Mesodermal cell (in vitro differentiated cells): ENCODE measurements around the gene NIPAL3.
"Not testable (repeated sequence)": the region's sequence is repeated elsewhere in the genome, so short reads cannot be mapped to it uniquely, and the experiment has no call there.

Experiments
- H3K27ac ChIP-seq: 2 replicates; pipeline ENCODE4 v1.7.0; 2013; ENCODE audit warnings: mild to moderate bottlenecking, low read depth, low read length, moderate library complexity; ENCODE audit not compliant: severe bottlenecking
- H3K36me3 ChIP-seq: 2 replicates; pipeline ENCODE4 v1.7.1; 2013; ENCODE audit warnings: mild to moderate bottlenecking, low read length, moderate library complexity; ENCODE audit not compliant: control insufficient read depth, insufficient read depth
- H3K4me1 ChIP-seq: one replicate; pipeline ENCODE4 v1.7.1; 2013; ENCODE audit warnings: mild to moderate bottlenecking, low read length; ENCODE audit not compliant: insufficient read depth, control insufficient read depth, poor library complexity, severe bottlenecking
- H3K4me3 ChIP-seq: 2 replicates; pipeline ENCODE4 v1.7.0; 2013; ENCODE audit warnings: low read length, control low read depth, mild to moderate bottlenecking; ENCODE audit not compliant: insufficient read depth, poor library complexity, severe bottlenecking; ENCODE audit errors: extremely low read depth
- H3K9me3 ChIP-seq: 2 replicates; pipeline ENCODE4 v1.7.1; 2013; ENCODE audit warnings: mild to moderate bottlenecking, low read length, moderate library complexity; ENCODE audit not compliant: control insufficient read depth
- WGBS, 2 experiments: methylation state at CpG; one replicate each; pipeline ENCODE4 v1.1.5; 2013; ENCODE audit warnings: missing lambda C conversion rate in 2 of 2; ENCODE audit not compliant: insufficient coverage in 2 of 2; 5-methylcytosine and 5-hydroxymethylcytosine counted together

The NIPAL3 gene

DNA sequence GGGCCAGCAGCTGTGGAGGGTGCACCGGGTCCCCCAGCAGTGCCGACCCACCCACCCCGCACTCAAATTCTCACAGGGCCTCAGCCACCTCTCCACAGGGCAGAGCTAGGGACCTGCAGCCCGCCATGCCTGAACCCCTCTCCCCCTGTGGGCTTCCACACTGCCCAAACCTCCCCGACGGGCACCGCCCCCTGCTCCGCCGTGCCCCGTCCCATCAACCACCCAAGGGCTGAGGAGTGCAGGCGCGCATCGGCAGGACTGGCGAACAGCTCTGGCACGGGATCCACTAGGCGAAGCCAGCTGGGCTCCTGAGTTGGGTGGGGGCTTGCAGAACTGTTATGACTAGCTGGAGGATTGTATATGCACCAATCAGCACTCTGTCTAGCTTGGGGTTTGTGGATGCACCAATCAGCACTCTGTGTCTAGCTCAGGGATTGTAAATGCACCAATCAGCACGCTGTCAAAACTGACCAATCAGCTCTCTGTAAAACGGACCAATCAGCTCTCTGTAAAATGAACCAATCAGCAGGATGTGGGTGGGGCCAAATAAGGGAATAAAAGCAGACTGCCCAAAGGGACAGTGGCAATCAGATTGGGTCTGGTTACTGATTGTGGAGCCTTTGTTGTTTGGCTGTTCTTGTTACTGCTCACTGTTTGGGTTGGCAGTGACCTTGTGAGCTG, 74.6 kb downstream of the NIPAL3 start:
- WGBS, 2 experiments, result 97 to 98% methylated on average over 13 to 16 of the region's 18 CpGs
- no peaks in the 10 kb centered on the region for H3K36me3 ChIP-seq
- peaks cover 15% of the 10 kb centered on the region for H3K9me3 ChIP-seq
- H3K27ac ChIP-seq, result no peak overlapping the region
- no peak overlapping the region for H3K4me3 ChIP-seq
- H3K4me1 ChIP-seq, result no peaks in the 10 kb centered on the region

DNA sequence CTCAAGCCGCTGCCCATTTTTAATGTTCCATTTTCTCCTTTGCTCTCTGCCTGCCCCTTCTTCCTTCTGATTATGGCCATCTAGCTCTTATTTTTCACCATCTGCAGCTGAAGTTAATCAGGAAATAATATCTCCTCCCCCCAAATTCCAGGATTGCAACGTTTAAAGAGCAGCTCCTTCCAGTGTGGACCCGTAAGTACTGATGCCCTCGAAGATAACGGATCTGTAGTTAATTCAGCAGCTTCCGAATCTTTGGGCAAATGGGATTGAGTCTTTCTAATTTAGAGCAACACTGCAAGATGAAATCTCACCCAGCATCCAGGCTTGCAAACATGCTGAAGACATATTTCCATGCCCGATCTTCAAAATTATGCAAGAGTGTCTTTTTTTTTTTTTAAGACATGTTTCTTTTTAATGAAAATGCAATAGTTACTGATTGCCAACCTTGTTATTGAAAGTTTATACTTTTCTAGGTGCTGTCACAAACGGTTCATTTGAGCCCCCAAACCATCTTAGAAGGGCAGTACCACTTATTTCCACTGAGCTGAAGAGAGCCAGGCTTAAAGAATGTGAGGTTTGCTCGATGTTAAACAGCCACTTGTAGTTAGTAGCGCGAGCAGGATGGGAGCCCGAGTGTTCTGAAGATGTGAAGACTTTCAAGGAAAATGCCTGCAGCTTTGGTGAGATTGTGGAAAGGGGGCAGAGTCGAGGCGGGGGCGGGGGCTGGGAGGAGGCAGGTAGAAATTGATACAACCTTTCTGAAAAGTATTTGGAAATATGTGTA, 76.2 kb downstream of the NIPAL3 start:
- no peak overlapping the region for H3K27ac ChIP-seq
- H3K4me1 ChIP-seq, result no peaks in the 10 kb centered on the region
- H3K9me3 ChIP-seq, result peaks cover 15% of the 10 kb centered on the region
- no peak overlapping the region for H3K4me3 ChIP-seq
- 78 to 80% methylated on average over 10 to 11 of the region's 15 CpGs for WGBS, 2 experiments
- H3K36me3 ChIP-seq, result no peaks in the 10 kb centered on the region

DNA sequence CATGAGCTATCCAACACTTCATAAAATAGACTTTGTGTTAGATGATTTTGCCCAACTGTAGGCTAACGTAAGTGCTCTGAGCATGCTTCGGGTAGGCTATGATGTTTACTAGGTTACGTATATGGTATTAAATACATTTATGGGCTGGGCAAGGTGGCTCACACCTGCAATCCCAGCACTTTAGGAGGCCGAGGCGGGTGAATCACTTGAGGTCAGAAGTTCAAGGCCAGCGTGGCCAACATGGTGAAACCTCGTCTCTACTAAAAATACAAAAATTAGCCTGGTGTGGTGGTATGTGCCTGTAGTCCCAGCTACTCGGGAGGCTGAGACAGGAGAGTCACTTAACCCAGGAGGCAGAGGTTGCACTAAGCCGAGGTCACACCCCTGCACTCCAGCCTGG, 77.3 kb downstream of the NIPAL3 start:
- not testable (repeated sequence) for H3K36me3 ChIP-seq, H3K4me1 ChIP-seq, H3K4me3 ChIP-seq, H3K27ac ChIP-seq
- peaks cover 15% of the 10 kb centered on the region for H3K9me3 ChIP-seq
- whole genome bisulfite sequencing, 2 experiments, result 81 to 100% methylated on average over 1 to 4 of the region's 9 CpGs

- Histone ChIP-seq H3K9me3 (peaks cover 15% of the 10 kb centered on the region), H3K36me3 (no peaks in the 10 kb centered on the region), H3K27ac (no peak overlapping the region), H3K4me3 (no peak overlapping the region), H3K4me1 (no peaks in the 10 kb centered on the region)
- WGBS, 2 experiments, result 98 to 100% methylated on average over 3 of the region's 3 CpGs
These were observed 78.2 kb downstream of the NIPAL3 start for GRCh38 chr1:24493785-24494184.

DNA sequence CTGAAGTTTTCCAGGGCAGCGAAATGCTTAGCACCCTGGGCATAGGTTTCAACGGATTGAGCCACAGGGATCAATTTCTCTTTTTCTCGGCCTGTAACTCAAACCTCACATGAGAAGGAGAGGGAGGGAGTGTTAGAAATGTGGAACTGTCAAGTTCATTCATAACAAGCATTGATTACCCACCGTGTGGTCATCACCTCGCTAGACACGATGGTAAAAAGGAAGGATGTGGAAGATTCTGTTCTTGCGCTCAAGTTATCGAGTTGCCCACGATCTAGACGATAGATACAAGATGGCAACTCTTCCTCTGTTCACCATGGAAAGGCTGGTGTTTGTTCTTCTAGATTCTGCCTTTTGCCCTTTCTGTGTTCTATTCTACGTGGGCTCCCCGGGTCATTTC, 83.0 kb downstream of the NIPAL3 start:
- no peak overlapping the region for H3K27ac ChIP-seq
- H3K9me3 ChIP-seq, result no peaks in the 10 kb centered on the region
- 87 to 92% methylated on average over 10 of the region's 12 CpGs for WGBS, 2 experiments
- no peak overlapping the region for H3K4me3 ChIP-seq
- no peaks in the 10 kb centered on the region for H3K36me3 ChIP-seq
- H3K4me1 ChIP-seq, result peaks cover 4% of the 10 kb centered on the region

- WGBS, 2 experiments, result 98 to 100% methylated on average over 4 to 5 of the region's 5 CpGs
- Histone ChIP-seq H3K27ac (no peak overlapping the region), H3K4me3 (no peak overlapping the region), H3K9me3 (no peaks in the 10 kb centered on the region), H3K4me1 (peaks cover 11% of the 10 kb centered on the region), H3K36me3 (no peaks in the 10 kb centered on the region)
These were observed 84.9 kb downstream of the NIPAL3 start for GRCh38 chr1:24500448-24501048.

GRCh38 chr1:24501371-24502064, 85.9 kb downstream of the NIPAL3 start:
- WGBS, 2 experiments, result 80 to 81% methylated on average over 10 to 14 of the region's 16 CpGs
- Histone ChIP-seq H3K9me3 (no peaks in the 10 kb centered on the region), H3K27ac (no peak overlapping the region), H3K4me1 (peaks cover 11% of the 10 kb centered on the region), H3K4me3 (peak overlapping the region; percentile 62), H3K36me3 (no peaks in the 10 kb centered on the region)

DNA sequence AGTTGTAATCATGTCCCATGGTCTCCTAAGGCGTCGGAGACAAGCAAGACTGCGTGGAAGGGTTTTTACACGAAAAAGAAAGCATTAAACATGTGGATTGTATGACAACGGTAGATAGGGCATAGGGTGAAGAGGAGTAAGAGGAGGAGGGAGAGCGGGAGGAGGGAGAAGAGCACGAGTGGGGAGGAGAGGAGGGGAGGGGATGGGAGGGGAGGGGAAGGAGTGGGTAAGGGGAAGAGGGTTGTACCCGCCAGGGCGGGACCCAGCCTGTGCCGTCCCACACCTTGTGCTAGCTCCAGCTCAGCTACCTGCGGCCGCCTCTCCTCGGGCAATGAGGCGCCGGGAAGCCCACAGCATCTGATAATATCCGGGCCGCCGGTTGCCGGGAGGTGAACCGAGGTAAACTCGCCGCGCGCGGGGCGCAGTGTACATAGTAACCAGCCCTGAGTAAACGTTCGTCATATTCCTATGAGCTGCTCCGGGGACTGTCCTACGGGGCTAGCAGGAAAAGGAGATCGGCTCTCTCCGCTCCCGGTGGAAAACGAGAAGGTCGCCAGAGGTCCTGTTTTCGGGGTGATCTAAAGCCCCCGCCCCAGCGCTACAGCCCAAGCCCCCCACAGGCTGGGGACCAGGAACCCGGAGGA, 86.6 kb downstream of the NIPAL3 start:
- Histone ChIP-seq H3K36me3 (no peaks in the 10 kb centered on the region), H3K4me1 (peaks cover 11% of the 10 kb centered on the region), H3K4me3 (peak overlapping the region; percentile 62), H3K27ac (no peak overlapping the region), H3K9me3 (no peaks in the 10 kb centered on the region)
- 9% methylated on average over 29 to 34 of the region's 39 CpGs for WGBS, 2 experiments

- peak within 1 kb of the TSS; percentile 62 for H3K4me3 ChIP-seq
- WGBS, 2 experiments, result 0 to 1% methylated on average over 27 to 31 of the region's 53 CpGs
- peaks cover 11% of the 10 kb centered on the region for H3K4me1 ChIP-seq
- no peak within 1 kb of the TSS for H3K27ac ChIP-seq
- no peaks in the 10 kb centered on the region for H3K36me3 ChIP-seq
- H3K9me3 ChIP-seq, result no peaks in the 10 kb centered on the region
These were observed 87.1 kb downstream of the NIPAL3 start, which contains the start of gene RCAN3 for GRCh38 chr1:24502709-24503058. RCAN3 (plus strand) TSS chr1:24502836; CDS start chr1:24514373, 11,537 bp downstream.

- H3K27ac ChIP-seq, result no peak overlapping the region
- H3K4me1 ChIP-seq, result peaks cover 11% of the 10 kb centered on the region
- no peaks in the 10 kb centered on the region for H3K36me3 ChIP-seq
- peak overlapping the region; percentile 62 for H3K4me3 ChIP-seq
- H3K9me3 ChIP-seq, result no peaks in the 10 kb centered on the region
- 4 to 10% methylated on average over 24 to 26 of the region's 53 CpGs for WGBS, 2 experiments
These were observed 87.6 kb downstream of the NIPAL3 start for GRCh38 chr1:24503059-24503751.
